ENCODE results near the gene OBP2B.
A peak's percentile ranks its signal among the peaks of the same experiment; 100 is the strongest.
"Not testable (repeated sequence)": the region's sequence is repeated elsewhere in the genome, so short reads cannot be mapped to it uniquely, and the experiment has no call there.

The OBP2B gene

GRCh38 chr9:133238272-133238850, 29.3 kb upstream of the OBP2B start:
- peak; percentile 95 for DNase-seq

DNA sequence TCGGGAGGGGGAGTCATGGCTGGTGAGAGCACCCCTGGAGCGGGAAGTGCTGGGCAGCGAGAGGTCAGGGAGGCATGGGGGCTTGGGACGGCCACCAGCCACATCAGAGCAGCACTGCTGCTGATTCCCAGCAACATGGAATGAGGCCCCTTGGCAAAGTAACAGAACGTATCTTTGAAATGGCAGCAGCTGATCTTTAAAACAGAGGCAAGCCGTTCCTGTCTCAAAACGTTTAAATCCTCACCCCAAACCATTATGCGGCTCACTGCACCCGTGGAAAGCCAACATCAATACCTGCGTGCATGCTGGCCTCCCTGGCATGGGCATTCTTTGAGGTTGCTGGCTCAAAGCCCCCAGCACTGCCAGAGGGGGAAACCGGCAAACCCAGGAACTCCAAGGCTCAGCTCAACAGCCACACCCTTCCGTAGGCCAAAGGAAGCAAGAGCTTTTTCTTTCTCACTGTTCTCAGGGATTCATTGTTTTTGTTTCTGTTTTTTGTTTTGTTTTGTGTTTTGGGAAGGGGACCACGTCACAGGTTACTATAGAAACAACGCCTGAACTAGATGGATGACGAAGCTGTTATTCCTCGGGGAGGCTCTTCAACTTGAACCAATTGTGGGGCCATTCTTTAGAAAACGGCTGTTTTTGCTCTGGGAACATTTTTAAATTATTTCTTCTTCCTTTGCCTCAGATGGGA, 28.1 kb upstream of the OBP2B start:
- DNase-seq: no peak

DNA sequence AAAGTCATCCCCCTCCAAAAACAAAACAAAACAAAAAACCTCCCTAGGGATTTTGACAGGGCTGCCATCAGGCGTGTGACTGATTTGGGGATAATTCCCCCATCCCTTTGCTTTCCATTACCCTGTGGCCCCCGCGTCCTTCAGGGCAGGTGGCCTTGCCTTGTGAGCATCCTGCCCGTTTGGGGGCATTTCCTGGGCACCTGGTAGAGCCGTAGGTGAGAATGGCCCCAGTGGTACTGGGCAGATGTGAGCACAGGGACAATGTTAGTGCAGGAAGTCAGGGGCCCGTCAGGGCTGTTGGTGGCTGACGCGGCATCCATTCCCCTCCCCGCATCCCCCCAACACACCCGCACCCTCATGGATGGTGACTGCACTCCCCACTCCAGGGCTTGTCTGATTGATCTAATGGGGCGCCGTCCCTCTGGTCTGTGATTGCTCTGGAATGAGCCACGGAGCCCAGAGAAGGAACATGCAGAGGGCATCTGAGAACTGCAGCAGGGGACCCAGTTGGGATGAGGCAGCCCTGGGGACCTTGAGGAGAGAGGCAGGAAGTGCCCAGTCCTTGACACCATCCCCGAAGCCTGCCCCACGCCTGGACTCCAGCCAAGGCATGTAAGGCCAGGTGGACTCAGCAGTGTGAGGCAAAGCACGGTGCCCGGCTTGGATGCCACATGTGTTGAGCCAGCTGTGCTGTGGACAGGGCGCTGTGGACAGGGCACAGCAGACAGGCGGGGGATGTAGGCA, 27.4 kb upstream of the OBP2B start:
- not testable (repeated sequence) for DNase-seq

DNA sequence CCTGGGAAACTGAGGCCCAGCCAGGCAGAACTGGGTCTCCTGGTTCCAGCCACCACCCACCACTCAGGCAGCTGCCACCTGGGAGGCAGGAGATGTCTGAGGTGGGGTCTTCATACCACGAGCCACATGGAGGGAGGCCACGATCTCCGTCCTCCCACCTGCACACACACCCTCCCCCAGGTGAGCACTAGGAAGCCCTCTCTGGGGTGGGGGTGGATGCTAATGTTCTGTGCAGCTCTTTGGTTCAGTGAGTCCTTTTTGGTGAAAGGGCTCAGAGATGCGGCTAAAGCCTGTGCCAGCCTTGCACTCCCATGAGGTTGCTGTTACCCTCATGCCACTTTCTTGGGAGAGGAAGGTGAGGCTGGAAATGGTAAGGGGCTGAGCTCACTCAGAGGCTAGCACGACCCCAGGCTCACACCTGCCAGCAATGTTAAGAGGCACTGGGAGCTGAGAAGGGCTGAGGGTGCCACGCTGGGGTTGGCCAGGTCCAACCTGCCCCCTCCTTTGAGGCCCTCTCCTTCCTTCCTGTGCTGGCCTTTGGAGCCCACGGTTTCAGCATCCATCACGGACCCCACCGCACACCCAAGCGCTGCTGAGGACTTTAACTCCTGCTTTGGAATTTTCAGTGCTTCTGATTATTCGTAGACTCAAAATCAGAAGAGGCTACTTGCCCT, 26.6 kb upstream of the OBP2B start:
- no peak for DNase-seq

DNA sequence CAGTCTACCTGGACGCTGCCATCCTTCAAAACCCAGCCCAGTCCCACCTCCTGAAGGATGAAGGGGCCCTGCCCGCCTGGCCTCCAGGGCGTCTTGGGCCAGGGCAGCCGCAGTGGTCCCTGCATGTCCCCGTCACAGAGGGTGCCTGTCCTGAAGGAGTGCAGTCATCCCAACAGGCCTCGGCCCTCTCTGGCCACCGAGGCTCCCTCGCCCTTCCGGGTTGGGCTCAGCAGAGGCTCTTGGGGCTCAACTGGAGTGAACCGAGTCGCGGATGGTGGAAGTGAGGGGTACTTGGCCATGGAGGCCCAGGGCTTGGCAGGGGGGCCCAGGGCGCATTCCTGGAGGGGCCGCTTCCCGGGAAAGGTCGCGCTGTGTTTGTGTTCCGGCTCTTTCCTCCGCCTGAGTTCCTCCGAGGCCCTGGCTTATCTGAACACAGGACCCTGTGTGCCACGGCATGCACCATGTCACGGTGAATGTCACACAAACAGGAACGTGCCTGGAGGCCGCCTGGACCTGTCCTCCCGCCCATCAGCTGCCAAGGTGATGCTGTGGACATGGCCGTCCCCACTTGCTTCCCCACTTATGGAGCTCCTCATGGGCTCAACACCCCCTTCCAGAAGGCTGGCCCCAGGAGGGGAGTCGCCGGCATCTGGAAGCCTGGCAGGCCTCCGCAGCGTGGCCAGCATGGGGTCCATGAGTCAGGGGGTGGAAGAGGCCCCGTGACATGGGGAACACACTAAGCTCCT, 25.7 kb upstream of the OBP2B start:
- no peak for DNase-seq

DNA sequence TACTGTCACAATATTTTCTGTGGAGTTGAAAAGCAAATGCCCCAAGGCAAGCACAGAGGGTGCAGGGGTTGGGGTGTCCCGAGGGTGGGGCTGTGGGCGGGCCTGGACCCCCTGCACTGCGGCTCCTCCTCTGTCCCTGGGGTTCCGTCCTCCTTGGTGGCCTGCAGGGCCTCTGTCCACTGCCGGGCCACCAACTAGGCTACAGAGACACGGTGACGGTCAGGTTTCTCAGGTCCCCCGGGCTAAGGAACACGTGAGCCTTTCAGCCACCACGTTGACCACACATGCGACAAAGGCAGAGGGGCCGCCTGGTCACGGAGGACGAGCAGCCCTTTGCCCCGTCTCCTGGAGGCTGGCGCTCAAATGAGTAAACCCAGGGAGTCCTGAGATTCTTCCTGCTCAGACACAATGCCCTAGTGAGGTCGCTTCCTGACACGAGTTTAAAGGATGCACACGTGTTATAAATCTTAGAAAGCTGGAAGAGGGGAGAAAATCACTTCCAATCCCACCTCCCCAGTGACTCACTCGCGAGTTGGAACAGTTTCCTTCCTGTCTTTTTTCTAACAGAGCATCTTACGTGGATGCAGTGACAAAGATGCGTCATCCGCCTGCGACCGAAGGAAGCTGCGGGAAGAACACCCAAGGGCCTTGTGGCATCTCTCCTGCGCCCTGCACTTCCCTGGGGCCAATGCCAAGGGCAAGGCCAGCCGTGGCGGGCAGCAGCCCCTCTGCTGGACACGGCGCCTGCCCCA, 24.8 kb upstream of the OBP2B start:
- no peak for DNase-seq

DNA sequence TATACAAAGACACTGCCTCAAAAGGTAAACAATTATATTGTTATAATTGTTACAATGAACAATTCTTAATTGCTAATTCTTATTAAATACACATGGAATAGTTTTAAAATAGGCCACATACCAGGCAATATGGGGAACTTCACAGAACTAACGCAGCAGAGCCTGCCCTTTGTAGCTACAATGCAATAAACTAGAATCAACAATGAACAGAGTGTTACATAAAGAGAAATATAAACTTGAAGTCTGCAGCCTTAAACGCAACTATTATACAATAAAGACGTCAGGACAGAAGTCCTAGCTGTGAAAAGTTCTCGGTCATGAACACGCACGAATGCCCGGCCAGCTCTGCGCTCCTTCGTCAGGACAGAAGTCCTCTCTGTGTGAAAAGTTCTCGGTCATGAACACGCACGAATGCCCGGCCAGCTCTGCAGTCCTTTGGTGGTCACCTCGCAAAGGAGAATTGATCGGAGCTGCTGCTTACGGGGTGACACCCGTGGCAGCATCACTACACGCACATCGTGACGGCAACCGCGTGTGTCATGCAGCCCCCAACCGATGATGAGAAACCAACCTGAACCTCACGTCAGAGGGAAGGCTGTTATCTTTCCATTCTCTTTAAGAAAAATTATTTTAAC, 23.0 kb upstream of the OBP2B start:
- not testable (repeated sequence) for DNase-seq

GRCh38 chr9:133230514-133230913, 21.5 kb upstream of the OBP2B start:
- not testable (repeated sequence) for DNase-seq

DNA sequence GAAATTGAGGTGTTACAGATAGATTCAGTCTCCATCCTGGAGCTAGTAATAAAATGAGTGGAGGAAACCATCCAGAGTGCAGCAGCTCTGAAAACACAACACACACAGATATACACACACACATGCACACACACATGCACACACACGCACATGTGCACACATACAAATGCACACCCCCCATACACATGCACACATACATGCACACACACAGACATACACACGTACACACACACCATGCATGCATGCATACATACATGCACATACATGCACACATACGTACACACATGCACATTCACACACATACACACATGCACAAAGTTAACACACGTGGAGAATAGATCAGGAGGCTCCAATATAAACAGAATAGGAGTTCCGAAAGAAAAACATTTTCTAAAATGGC, 21.0 kb upstream of the OBP2B start:
- no peak for DNase-seq

GRCh38 chr9:133228474-133229193, 19.6 kb upstream of the OBP2B start:
- not testable (repeated sequence) for DNase-seq

DNA sequence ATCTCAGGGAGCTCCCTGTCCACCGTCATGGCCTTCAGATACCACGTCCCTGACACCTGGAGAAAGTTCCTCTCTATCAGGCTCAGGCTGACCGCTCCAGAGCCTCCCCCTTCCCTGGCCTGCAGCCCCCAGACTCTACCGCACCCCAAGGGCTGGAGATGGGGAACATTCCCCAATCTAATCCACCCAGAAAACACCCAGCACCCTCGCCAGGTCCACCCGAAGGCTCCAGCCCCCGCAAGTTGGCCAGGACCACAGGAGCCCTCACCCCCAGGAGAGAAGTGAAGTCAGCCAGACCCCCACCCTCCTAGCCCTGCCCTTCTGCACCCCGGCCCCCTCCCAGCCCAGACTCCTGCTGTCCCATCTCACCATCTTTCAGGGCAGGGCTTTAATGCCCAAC, 18.9 kb upstream of the OBP2B start:
- not testable (repeated sequence) for DNase-seq

GRCh38 chr9:133227242-133227860, 18.3 kb upstream of the OBP2B start:
- no peak for DNase-seq

- DNase-seq: no peak
Observed at GRCh38 chr9:133226219-133227171, 17.4 kb upstream of the OBP2B start.

DNA sequence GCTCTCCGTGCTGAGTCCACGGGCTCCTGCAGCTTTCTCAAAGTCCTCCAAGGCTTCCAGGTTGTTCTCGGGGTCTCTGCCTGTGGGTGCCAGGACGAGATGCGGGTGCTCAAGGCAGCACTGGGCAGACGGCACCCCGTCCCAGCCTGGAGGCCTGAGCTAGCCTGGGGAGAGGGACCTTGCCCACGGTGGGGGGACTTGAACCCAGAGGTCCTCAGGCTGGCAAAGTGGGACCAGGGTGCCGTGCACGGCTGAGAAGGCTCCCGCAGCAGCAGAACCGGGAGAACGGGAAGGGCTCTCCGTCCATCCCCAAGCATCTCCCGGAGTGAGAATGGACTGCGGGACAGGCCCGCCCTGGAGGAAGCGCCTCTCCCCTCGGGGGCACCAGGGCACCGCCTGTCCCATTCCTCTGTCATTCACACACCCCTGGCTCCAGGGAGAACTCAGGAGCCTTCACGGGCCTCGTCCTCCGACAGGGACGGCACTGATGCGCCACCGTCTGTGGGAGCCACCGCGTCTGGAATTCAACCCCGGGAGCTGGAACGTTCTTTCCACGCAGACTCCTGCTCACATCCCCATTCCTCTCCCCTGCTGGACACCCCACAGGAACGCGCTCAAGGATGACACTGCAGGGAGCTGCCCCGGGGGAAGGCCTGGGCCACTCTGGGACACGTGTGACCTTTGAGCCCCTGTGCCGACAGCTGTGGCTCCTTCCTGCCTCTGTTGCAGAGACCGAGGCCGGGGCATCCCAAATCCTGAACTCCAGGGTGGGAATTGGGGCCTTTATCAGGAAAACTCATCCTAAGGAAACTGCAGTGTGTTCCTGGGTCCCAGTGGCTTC, 16.3 kb upstream of the OBP2B start:
- no peak for DNase-seq

- no peak for DNase-seq
Observed at GRCh38 chr9:133224762-133225161, 15.7 kb upstream of the OBP2B start.

- not testable (repeated sequence) for DNase-seq
Observed at GRCh38 chr9:133223159-133223756, 14.2 kb upstream of the OBP2B start.

GRCh38 chr9:133221994-133222393, 12.9 kb upstream of the OBP2B start:
- DNase-seq: not testable (repeated sequence)

Data from hematopoietic multipotent progenitor cell treated with erythropoietin and hydrocortisone succinate and interleukin-3 and kit ligand, for 6 days (in vitro differentiated cells).